ENCODE data around the gene USP6. TPM values are rescaled to one million over a fixed set of nuclear protein-coding genes. Genes with fewer than 3 reads are reported as not detected.
A peak's percentile ranks its signal among the peaks of the same experiment; 100 is the strongest.

The USP6 gene
- total and polyA plus RNA-seq, 2 of the 13 experiments (the other 11 are each of a cell fraction or from before 2014, with no cell fraction given), result 0.04 TPM; not detected in 1

GRCh38 chr17:5111402-5112204, 4.2 kb upstream of the USP6 start, which contains the start of gene ZNF232 (continued):
- peak; percentile 79; the same call in 1 of the 2 replicates for TF ChIP-seq ZNF138 (CRISPR knock-in tag; IDR thresholded peaks at IDR 0.05; ENCODE audit: low read depth)
- peak; percentile 43; the same call in 1 of the 2 replicates for TF ChIP-seq ZNF768 (CRISPR knock-in tag; IDR thresholded peaks at IDR 0.05)
- TF ChIP-seq ZNF597 (CRISPR knock-in tag; IDR thresholded peaks at IDR 0.05), result no peak
- TF ChIP-seq PHF8 (CRISPR knock-in tag; IDR thresholded peaks at IDR 0.05), result peak; percentile 92
- TF ChIP-seq ZNF605 (CRISPR knock-in tag; IDR thresholded peaks at IDR 0.05), result peak; percentile 51; the same call in 1 of the 2 replicates
- peak; percentile 65 for TF ChIP-seq SKI (IDR thresholded peaks at IDR 0.05; ENCODE audit: partially characterized antibody)
- TF ChIP-seq TFDP2 (CRISPR knock-in tag; IDR thresholded peaks at IDR 0.05), result peak; percentile 97
- peak; percentile 82 for TF ChIP-seq HDAC1 (CRISPR knock-in tag; IDR thresholded peaks at IDR 0.05)
- TF ChIP-seq TEAD3 (CRISPR knock-in tag; optimal IDR thresholded peaks at IDR 0.05; ENCODE audit: borderline replicate concordance), result no peak
- TF ChIP-seq HOXD1 (CRISPR knock-in tag; IDR thresholded peaks at IDR 0.05), result 0 out of 2 replicates have a peak, but pooled peaks have one; percentile 79
- peak; percentile 97 for TF ChIP-seq RBFOX2 (IDR thresholded peaks at IDR 0.05; ENCODE audit: low read depth, low read length)
- 0 out of 2 replicates have a peak, but pooled peaks have one; percentile 29 for TF ChIP-seq MAZ (IDR thresholded peaks at IDR 0.05; ENCODE audit: borderline replicate concordance, low read depth, low read length)
- peak; percentile 93 for TF ChIP-seq MAZ (CRISPR knock-in tag; IDR thresholded peaks at IDR 0.05; ENCODE audit: low read depth)
- no peak for TF ChIP-seq ZNF234 (CRISPR knock-in tag; conservative IDR thresholded peaks at IDR 0.05)
- no peak for TF ChIP-seq KAT2B (IDR thresholded peaks at IDR 0.05; ENCODE audit: borderline replicate concordance, low read depth, low read length)
- TF ChIP-seq NR1H2 (CRISPR knock-in tag; IDR thresholded peaks at IDR 0.05; ENCODE audit: borderline replicate concordance, low read depth), result peak; percentile 53; the same call in 1 of the 2 replicates
- TF ChIP-seq GTF2F1 (IDR thresholded peaks at IDR 0.05; ENCODE audit: low read length), result 0 out of 2 replicates have a peak, but pooled peaks have one; percentile 46
- TF ChIP-seq ZNF781 (CRISPR knock-in tag; IDR thresholded peaks at IDR 0.05; ENCODE audit: borderline replicate concordance, not compliant biosample characterization), result peak; percentile 42
- TF ChIP-seq FOXJ3 (CRISPR knock-in tag; IDR thresholded peaks at IDR 0.05; ENCODE audit: borderline replicate concordance), result no peak
- peak; percentile 98 for TF ChIP-seq HNF4G (IDR thresholded peaks at IDR 0.05; ENCODE audit: borderline replicate concordance, low read depth, low read length)
- peak; percentile 96 for TF ChIP-seq HNF4G (CRISPR knock-in tag; IDR thresholded peaks at IDR 0.05; ENCODE audit: borderline replicate concordance, low read depth)
- peak; percentile 60 for TF ChIP-seq DRAP1 (CRISPR knock-in tag; IDR thresholded peaks at IDR 0.05)
- TF ChIP-seq RNF2 (conservative IDR thresholded peaks at IDR 0.05; ENCODE audit: low read depth), result peak; percentile 25; the same call in 1 of the 2 replicates
- no peak for TF ChIP-seq IRF1 (CRISPR knock-in tag; IDR thresholded peaks at IDR 0.05; ENCODE audit: low read depth)
- no peak for TF ChIP-seq MTF2 (CRISPR knock-in tag; IDR thresholded peaks at IDR 0.05; ENCODE audit: borderline replicate concordance)
- peak; percentile 86; the same call in 1 of the 2 replicates for TF ChIP-seq ZNF879 (CRISPR knock-in tag; IDR thresholded peaks at IDR 0.05)
- TF ChIP-seq ZNF546 (CRISPR knock-in tag; conservative IDR thresholded peaks at IDR 0.05), result peak; percentile 83
- no peak for TF ChIP-seq NFIC (IDR thresholded peaks at IDR 0.05; ENCODE audit: low read length)

Data from HepG2 (cell line).